Naive thymus-derived CD4-positive, alpha-beta T cell (primary cell): ENCODE results near the gene CATSPER1. TPM values are rescaled to one million over a fixed set of nuclear protein-coding genes. Genes with fewer than 3 reads are reported as not detected.

Experiments
- ATAC-seq: fragments of 150-1000 bp; cut with Tn5 transposase; 2 replicates; pipeline ENCODE4 v1.10.0; 2021; ENCODE audit warnings: mild to moderate bottlenecking, moderate library complexity
- CTCF ChIA-PET: fragments of 350-600 bp; sonication (Branson Sonifier 250); formaldehyde crosslinking; loops from one replicate; lab custom pipeline; 2021; ENCODE audit warnings: antibody characterized with exemption; lab: Charles Lee
- POLR2A ChIA-PET: fragments of 350-600 bp; sonication (Branson Sonifier 250); formaldehyde crosslinking; loops from one replicate; lab custom pipeline; 2021; ENCODE audit warnings: antibody characterized with exemption, inconsistent platforms; lab: Charles Lee
- DNase-seq, 9 donors: peaks; one replicate each; pipeline versions ENCODE4 v3.0.0 to v3.0.0-alpha.2; 2020 to 2022; ENCODE audit warnings: mixed read lengths in 1 of 9
- H3K27ac ChIP-seq: one replicate; pipeline ENCODE4 v1.7.0; 2013; ENCODE audit warnings: mild to moderate bottlenecking, low read depth, low read length, moderate library complexity
- H3K27me3 ChIP-seq, 2 donors: one replicate each; pipeline ENCODE4 v1.7.0; 2013; ENCODE audit warnings: low read length in 2 of 2, mild to moderate bottlenecking in 2 of 2, moderate library complexity in 2 of 2; ENCODE audit not compliant: control insufficient read depth in 2 of 2, insufficient read depth in 2 of 2
- H3K36me3 ChIP-seq, 3 experiments: 1 replicate in 2 of 3; 2 replicates in 1 of 3; pipeline ENCODE4 v1.7.0; 2013; ENCODE audit warnings: low read length in 3 of 3, mild to moderate bottlenecking in 3 of 3, moderate library complexity in 1 of 3; ENCODE audit not compliant: insufficient read depth in 3 of 3, control insufficient read depth in 2 of 3
- H3K4me1 ChIP-seq, 2 donors: one replicate each; pipeline ENCODE4 v1.7.0; 2013; ENCODE audit warnings: low read length in 2 of 2, mild to moderate bottlenecking in 2 of 2, moderate library complexity in 1 of 2; ENCODE audit not compliant: control insufficient read depth in 2 of 2, insufficient read depth in 2 of 2
- H3K4me3 ChIP-seq: 2 replicates; pipeline ENCODE4 v1.7.0; 2013; ENCODE audit warnings: mild to moderate bottlenecking, low read length
- H3K9me3 ChIP-seq, 3 experiments: 1 replicate in 2 of 3; 2 replicates in 1 of 3; pipeline ENCODE4 v1.7.0; 2013; ENCODE audit warnings: low read length in 3 of 3; ENCODE audit not compliant: control insufficient read depth in 2 of 3
- H3K27ac Mint-ChIP-seq, 9 donors: one replicate each; pipeline ENCODE4 v1.8.0; 2020 to 2022; ENCODE audit warnings: mixed read lengths in 9 of 9, mild to moderate bottlenecking in 8 of 9, moderate library complexity in 5 of 9, inconsistent platforms in 2 of 9
- H3K27me3 Mint-ChIP-seq, 5 donors: one replicate each; pipeline ENCODE4 v1.8.0; 2021 to 2022; ENCODE audit warnings: mixed read lengths in 5 of 5, mild to moderate bottlenecking in 1 of 5
- H3K36me3 Mint-ChIP-seq, 5 donors: one replicate each; pipeline ENCODE4 v1.8.0; 2020 to 2022; ENCODE audit warnings: mixed read lengths in 5 of 5, mild to moderate bottlenecking in 3 of 5, inconsistent platforms in 1 of 5
- H3K4me1 Mint-ChIP-seq, 7 donors: one replicate each; pipeline ENCODE4 v1.8.0; 2020 to 2022; ENCODE audit warnings: mixed read lengths in 7 of 7, mild to moderate bottlenecking in 3 of 7, inconsistent platforms in 1 of 7
- H3K4me3 Mint-ChIP-seq, 10 donors: one replicate each; pipeline ENCODE4 v1.8.0; 2020 to 2022; ENCODE audit warnings: mild to moderate bottlenecking in 10 of 10, mixed read lengths in 10 of 10, moderate library complexity in 6 of 10, inconsistent platforms in 2 of 10
- H3K9me3 Mint-ChIP-seq, 11 donors: one replicate each; pipeline ENCODE4 v1.8.0; 2020 to 2022; ENCODE audit warnings: mixed read lengths in 11 of 11, mild to moderate bottlenecking in 4 of 11, inconsistent platforms in 1 of 11, moderate library complexity in 1 of 11
- intact Hi-C, 2 donors: fragments of 100-400 bp; cut with micrococcal nuclease; formaldehyde crosslinking; loops; one replicate each; pipeline ENCODE4 v1.15.1; 2023
- polyA plus RNA-seq, 2 donors: library from polyadenylated mRNA; unstranded; fragments of 300-500 nt; fragmentation: Illumina TruSeq; gene quantifications; one replicate each; pipeline ENCODE4 v1.2.3, GENCODE V29; 2021
- total RNA-seq, 6 experiments: library from RNA in 5 of 6; stranded (reverse) in 5 of 6; gene quantifications; 1 replicate in 5 of 6; 2 replicates in 1 of 6; pipeline ENCODE4 v1.2.3 and lab custom pipeline; 2021 to 2026

The CATSPER1 gene
- total and polyA plus RNA-seq, 7 experiments from 2014 or later, result 1.4 to 4.2 TPM; not detected in 5

DNA sequence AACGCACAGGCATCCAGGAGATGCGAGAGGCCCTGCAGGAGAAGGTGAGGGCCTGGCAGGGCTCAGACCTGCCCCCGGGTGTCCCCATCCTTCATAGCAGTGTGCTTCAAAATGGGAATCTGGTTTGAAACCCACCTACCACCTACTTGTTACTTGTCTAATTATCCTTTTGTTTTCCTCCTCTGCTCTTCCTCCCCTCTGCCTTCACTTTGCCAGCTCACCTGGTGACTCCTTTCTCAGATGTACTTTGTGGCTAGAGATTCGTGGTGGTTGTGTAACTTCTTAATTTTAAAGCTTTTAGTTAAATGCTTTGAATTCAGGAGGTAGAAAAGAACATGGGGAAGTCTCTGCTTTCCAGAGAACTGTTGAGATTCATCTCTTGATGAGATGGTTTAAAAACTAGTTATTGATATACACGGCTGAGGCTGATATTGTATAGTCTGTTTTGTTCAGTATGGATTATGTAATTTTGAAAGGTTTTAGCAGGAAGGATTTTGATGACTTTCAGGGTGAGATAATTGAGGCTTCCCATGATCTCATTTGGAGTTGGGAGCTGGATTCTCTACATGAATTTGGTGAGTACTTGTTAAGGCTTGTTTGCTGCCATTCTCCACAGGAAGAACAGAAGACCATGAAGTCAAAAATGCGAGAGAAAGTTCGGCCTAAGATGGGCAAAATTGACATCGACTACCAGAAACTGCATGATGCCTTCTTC lies 33.8 kb upstream of the CATSPER1 start:
- Mint-ChIP-seq H3K36me3 (peaks cover 28 to 73% (median 61%) of the 10 kb centered on the region in 5 donors), H3K4me1 (peaks cover 11 to 34% (median 24%) of the 10 kb centered on the region in 7 donors), H3K27me3 (no peaks in the 10 kb centered on the region), H3K9me3 (peaks cover 0 to 6% (median 0%) of the 10 kb centered on the region in 11 donors), H3K4me3 (no peak overlapping the region), H3K27ac (peak overlapping the region in 6 of 9 donors; percentile 19 to 81 (median 56))
- Histone ChIP-seq H3K4me3 (no peak overlapping the region), H3K36me3 (peaks cover 44 to 98% (median 83%) of the 10 kb centered on the region in 3 experiments), H3K27me3 (no peaks in the 10 kb centered on the region), H3K9me3 (no peaks in the 10 kb centered on the region), H3K4me1 (no peaks in the 10 kb centered on the region), H3K27ac (no peak overlapping the region)
- no peak for ATAC-seq
- POLR2A ChIA-PET, result interaction anchor here (1.7 kb wide), 1 partner anchor 9 kb away, joined by 5 read pairs; no protein-coding TSS in a partner anchor
- no peak for DNase-seq
- CTCF ChIA-PET, result interaction anchor here (0.9 kb wide), 1 partner anchor 9 kb away, joined by 3 read pairs; no protein-coding TSS in a partner anchor
- intact Hi-C loops, result loop anchor here in 1 of 2 donors (10.0 kb wide), 2 partner anchors 155 to 225 kb away; partner anchors contain the start of genes FOSL1 and YIF1A

DNA sequence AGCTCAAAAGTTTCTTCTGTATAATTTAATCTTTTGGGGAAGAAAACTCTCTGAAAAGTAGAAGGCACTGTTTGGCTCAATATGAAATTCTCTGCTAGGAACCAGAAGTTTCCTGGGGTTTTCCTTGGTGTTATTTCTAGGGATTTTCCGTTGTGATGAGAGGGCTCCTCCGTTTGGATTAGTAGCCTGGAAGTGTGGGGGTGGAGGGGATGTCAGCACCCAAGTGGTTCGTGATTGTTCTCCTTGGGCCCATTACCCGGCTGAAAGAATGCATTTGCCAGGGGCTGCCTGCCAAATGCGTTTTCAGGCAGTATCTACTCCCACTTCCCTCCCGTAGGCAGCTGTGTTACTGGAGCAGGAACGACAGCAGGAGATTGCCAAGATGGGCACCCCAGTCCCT lies 30.2 kb upstream of the CATSPER1 start:
- Mint-ChIP-seq H3K36me3 (peaks cover 9 to 59% (median 39%) of the 10 kb centered on the region in 5 donors), H3K4me3 (peak overlapping the region in 1 of 10 donors; percentile 25)
- intact Hi-C loops, result loop anchor here in 1 of 2 donors (10.0 kb wide), 2 partner anchors 152 to 228 kb away; partner anchors contain the start of genes FOSL1 and YIF1A

DNA sequence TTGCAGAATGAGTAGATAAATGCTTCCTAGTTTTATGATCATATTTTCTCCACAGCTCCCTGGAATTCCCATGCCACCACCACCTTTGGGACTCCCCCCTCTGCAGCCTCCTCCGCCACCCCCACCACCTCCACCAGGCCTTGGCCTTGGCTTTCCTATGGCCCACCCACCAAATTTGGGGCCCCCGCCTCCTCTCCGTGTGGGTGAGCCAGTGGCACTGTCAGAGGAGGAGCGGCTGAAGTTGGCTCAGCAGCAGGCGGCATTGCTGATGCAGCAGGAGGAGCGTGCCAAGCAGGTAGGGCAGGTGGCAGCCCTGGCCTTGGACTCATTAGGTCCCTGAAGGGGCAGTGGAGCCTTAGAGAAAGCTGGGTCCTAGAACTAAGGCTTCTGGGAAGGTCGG lies 28.7 kb upstream of the CATSPER1 start:
- Mint-ChIP-seq H3K36me3 (peaks cover 4 to 47% (median 26%) of the 10 kb centered on the region in 5 donors), H3K27me3 (no peaks in the 10 kb centered on the region), H3K4me1 (peaks cover 19 to 41% (median 33%) of the 10 kb centered on the region in 7 donors), H3K4me3 (peak overlapping the region in 2 of 10 donors; percentile 40 to 61), H3K27ac (peak overlapping the region in 4 of 9 donors; percentile 34 to 81 (median 60)), H3K9me3 (peaks cover 0 to 2% (median 0%) of the 10 kb centered on the region in 11 donors)
- Histone ChIP-seq H3K36me3 (peaks cover 31 to 69% (median 46%) of the 10 kb centered on the region in 3 experiments), H3K4me1 (peaks cover 14% of the 10 kb centered on the region in 2 donors), H3K9me3 (no peaks in the 10 kb centered on the region), H3K27me3 (no peaks in the 10 kb centered on the region), H3K27ac (no peak overlapping the region), H3K4me3 (no peak overlapping the region)
- intact Hi-C loops, result loop anchor here in 1 of 2 donors (10.0 kb wide), 2 partner anchors 150 to 230 kb away; partner anchors contain the start of genes FOSL1 and YIF1A
- CTCF ChIA-PET, result interaction anchor here (0.8 to 5.7 kb wide), 3 partner anchors 10 to 79 kb away, joined by 3 to 36 read pairs (median 20); no protein-coding TSS in a partner anchor
- DNase-seq (no peak), ATAC-seq (no peak)
- POLR2A ChIA-PET, result interaction anchor here (0.8 to 1.7 kb wide), 3 partner anchors 14 to 53 kb away, joined by 3 to 9 read pairs (median 3); partner anchors contain the start of gene BANF1

More for the DNA sequence above, 30.2 kb upstream of the CATSPER1 start:
- ChIA-PET POLR2A (interaction anchor here (1.3 kb wide), 1 partner anchor 14 kb away, joined by 3 read pairs; no protein-coding TSS in a partner anchor), CTCF (interaction anchor here (4.3 to 5.7 kb wide), 2 partner anchors 12 kb away, joined by 20 to 36 read pairs; no protein-coding TSS in a partner anchor)
- DNase-seq (no peak), ATAC-seq (no peak)
- Histone ChIP-seq H3K4me1 (peaks cover 10 to 11% of the 10 kb centered on the region in 2 donors), H3K36me3 (peaks cover 41 to 84% (median 60%) of the 10 kb centered on the region in 3 experiments), H3K4me3 (no peak overlapping the region), H3K27ac (no peak overlapping the region), H3K9me3 (no peaks in the 10 kb centered on the region), H3K27me3 (no peaks in the 10 kb centered on the region)
- Mint-ChIP-seq H3K27ac (peak overlapping the region in 2 of 9 donors; percentile 25 to 33), H3K4me1 (peaks cover 14 to 37% (median 33%) of the 10 kb centered on the region in 7 donors), H3K9me3 (peaks cover 0 to 2% (median 0%) of the 10 kb centered on the region in 11 donors), H3K27me3 (no peaks in the 10 kb centered on the region)

DNA sequence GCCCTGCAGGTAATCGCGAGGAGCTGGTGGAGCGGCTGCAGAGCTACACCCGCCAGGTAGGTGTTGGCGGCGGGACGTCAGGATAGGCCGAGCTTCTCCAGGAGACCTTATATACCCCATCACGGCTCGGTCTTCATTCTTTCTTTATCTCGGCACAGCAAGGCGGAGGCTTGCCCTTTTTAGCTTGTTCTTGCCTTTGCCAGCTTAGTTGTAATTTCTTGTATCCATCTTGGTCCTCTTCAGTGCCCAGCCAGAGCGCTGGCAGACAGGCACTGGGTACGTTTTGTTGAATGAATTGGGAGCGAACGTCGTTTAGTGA lies 26.3 kb upstream of the CATSPER1 start:
- Mint-ChIP-seq H3K36me3 (peaks cover 4 to 32% (median 14%) of the 10 kb centered on the region in 5 donors), H3K4me1 (peaks cover 17 to 44% (median 38%) of the 10 kb centered on the region in 7 donors), H3K9me3 (peaks cover 0 to 2% (median 0%) of the 10 kb centered on the region in 11 donors), H3K27me3 (peaks cover 0 to 9% (median 0%) of the 10 kb centered on the region in 5 donors), H3K27ac (peak overlapping the region; percentile 95 to 99 (median 98)), H3K4me3 (peak overlapping the region; percentile 95 to 100 (median 98))
- DNase-seq (no peak), ATAC-seq (no peak)
- intact Hi-C loops, result loop anchor here (1.0 to 10.0 kb wide), 10 partner anchors 49 to 482 kb away; partner anchors contain the start of genes BANF1 (in 2 of the 2), CFL1 (in 2 of the 2), EIF1AD (in 2 of the 2) and FOSL1 (in 1 of the 2)
- peaks cover 14 to 18% of the 10 kb centered on the region in 2 donors for H3K4me1 ChIP-seq
- H3K9me3 ChIP-seq, result no peaks in the 10 kb centered on the region
- ChIA-PET CTCF (interaction anchor here (0.5 to 5.7 kb wide), 9 partner anchors 9 to 193 kb away, joined by 3 to 36 read pairs (median 3); partner anchors contain the start of gene MUS81), POLR2A (interaction anchor here (0.6 to 3.8 kb wide), 16 partner anchors 11 to 737 kb away, joined by 3 to 37 read pairs (median 5); partner anchors contain the start of genes BANF1, CCDC85B, EIF1AD and KAT5)
- peaks cover 12 to 46% (median 24%) of the 10 kb centered on the region in 3 experiments for H3K36me3 ChIP-seq
- H3K27ac ChIP-seq, result peak overlapping the region; percentile 93
- no peaks in the 10 kb centered on the region for H3K27me3 ChIP-seq
- peak overlapping the region; percentile 88 for H3K4me3 ChIP-seq

DNA sequence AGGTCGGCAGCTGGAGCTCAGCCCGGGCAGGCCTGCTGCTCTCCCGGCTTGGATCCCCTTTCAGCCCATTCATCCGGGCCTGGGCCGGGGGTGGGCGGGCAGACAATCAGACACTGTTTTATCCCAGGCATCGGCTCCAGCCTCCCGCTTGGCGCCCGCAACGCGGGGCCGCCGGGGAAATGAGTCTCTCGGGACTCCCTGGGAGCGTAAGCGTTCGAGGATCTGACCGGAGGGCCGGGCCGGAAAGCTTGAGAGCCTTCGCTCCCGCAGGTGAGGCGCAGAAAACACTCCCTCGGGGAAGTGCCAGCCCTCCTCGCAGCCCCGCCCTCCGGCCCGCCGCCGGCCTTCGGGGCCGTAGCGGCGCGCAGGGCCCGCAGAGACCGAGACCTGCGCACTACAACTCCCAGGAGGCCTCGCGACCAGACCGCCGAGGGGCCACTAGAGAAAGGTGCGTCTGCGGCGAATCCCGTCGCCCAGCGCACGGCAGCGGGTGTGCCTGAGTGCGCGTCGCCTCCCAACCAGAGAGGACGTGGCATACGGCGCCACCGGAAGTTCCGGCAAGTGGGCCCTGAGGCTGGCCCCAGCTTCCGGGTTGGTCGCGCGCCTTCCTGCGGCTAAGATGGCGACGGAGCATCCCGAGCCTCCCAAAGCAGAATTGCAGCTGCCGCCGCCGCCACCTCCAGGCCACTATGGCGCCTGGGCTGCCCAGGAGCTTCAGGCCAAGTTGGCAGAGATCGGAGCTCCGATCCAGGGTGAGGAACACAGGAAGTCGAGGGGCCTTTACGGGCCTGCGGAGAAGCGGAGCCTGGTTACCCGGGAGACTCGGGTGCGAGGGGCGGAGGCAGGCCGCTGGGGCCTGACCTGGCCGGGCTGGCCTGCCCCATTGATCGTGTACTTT lies 25.7 kb upstream of the CATSPER1 start, which contains the start of gene SF3B2:
TSS of gene SF3B2 (plus strand) at position 599 of the 898 bp plus-strand sequence. CDS start at position 620, 21 bp downstream.
- H3K4me3 ChIP-seq, result peak within 1 kb of the TSS; percentile 88
- ChIA-PET POLR2A (interaction anchor here (0.6 to 3.8 kb wide), 21 partner anchors 11 to 917 kb away, joined by 3 to 37 read pairs (median 5); partner anchors contain the start of genes BANF1, CCDC85B, CFL1 and EIF1AD), CTCF (interaction anchor here (0.5 to 5.7 kb wide), 8 partner anchors 8 to 192 kb away, joined by 3 to 36 read pairs (median 4); partner anchors contain the start of gene MUS81)
- H3K36me3 ChIP-seq, result peaks cover 12 to 39% (median 21%) of the 10 kb centered on the region in 3 experiments
- DNase-seq (peak; percentile 81 to 94 (median 93)), ATAC-seq (peak; percentile 99)
- Mint-ChIP-seq H3K36me3 (peaks cover under 1 to 28% (median 11%) of the 10 kb centered on the region in 5 donors), H3K27me3 (peaks cover 0 to 9% (median 0%) of the 10 kb centered on the region in 5 donors), H3K4me1 (peaks cover 17 to 44% (median 38%) of the 10 kb centered on the region in 7 donors), H3K4me3 (peak within 1 kb of the TSS; percentile 95 to 100 (median 98)), H3K9me3 (peaks cover 0 to 2% (median 0%) of the 10 kb centered on the region in 11 donors), H3K27ac (peak within 1 kb of the TSS; percentile 95 to 99 (median 98))
- no peaks in the 10 kb centered on the region for H3K27me3 ChIP-seq
- H3K9me3 ChIP-seq, result no peaks in the 10 kb centered on the region
- peaks cover 14 to 18% of the 10 kb centered on the region in 2 donors for H3K4me1 ChIP-seq
- H3K27ac ChIP-seq, result peak within 1 kb of the TSS; percentile 93
- intact Hi-C loops, result loop anchor here (1.0 to 10.0 kb wide), 11 partner anchors 49 to 482 kb away; partner anchors contain the start of genes BANF1 (in 2 of the 2), CFL1 (in 2 of the 2), EIF1AD (in 2 of the 2) and FIBP (in 1 of the 2)
